Suprapubic skin (tissue), 4 donors: ENCODE measurements around the gene C2orf42. TPM values are rescaled to one million over a fixed set of nuclear protein-coding genes. Genes with fewer than 3 reads are reported as not detected.
"Not testable (repeated sequence)": the region's sequence is repeated elsewhere in the genome, so short reads cannot be mapped to it uniquely, and the experiment has no call there.

Experiments
- DNase-seq, 2 donors: peaks; one replicate each; pipeline ENCODE4 v3.0.0-alpha.2; 2019; ENCODE audit warnings: low spot score in 2 of 2
- H3K27ac ChIP-seq: fragments of 200-600 bp; sonication (generic); one replicate; pipeline ENCODE4 v1.5.1; 2019
- H3K27me3 ChIP-seq: fragments of 200-600 bp; sonication (generic); one replicate; pipeline ENCODE4 v1.5.1; 2019
- H3K36me3 ChIP-seq: fragments of 200-600 bp; sonication (generic); one replicate; pipeline ENCODE4 v1.5.1; 2019
- H3K4me1 ChIP-seq: fragments of 200-600 bp; sonication (generic); one replicate; pipeline ENCODE4 v1.5.1; 2019
- H3K4me3 ChIP-seq: fragments of 200-600 bp; sonication (generic); one replicate; pipeline ENCODE4 v1.5.1; 2019; ENCODE audit warnings: mild to moderate bottlenecking
- H3K9me3 ChIP-seq: fragments of 200-600 bp; sonication (generic); one replicate; pipeline ENCODE4 v1.5.1; 2019
- EP300 ChIP-seq: sonication (generic); formaldehyde crosslinking; IDR thresholded peaks from one replicate; pipeline ENCODE4 v1.6.1; 2017; ENCODE audit warnings: antibody characterized with exemption
- POLR2A ChIP-seq, 2 donors: fragments of 450-650 bp; IDR thresholded peaks; one replicate each; pipeline ENCODE4 v1.6.1; 2017; ENCODE audit warnings: antibody characterized with exemption in 2 of 2, mild to moderate bottlenecking in 2 of 2, moderate library complexity in 2 of 2
- POLR2AphosphoS5 ChIP-seq, 3 donors: sonication (generic); formaldehyde crosslinking; IDR thresholded peaks; one replicate each; pipeline ENCODE4 v1.6.1; 2017; ENCODE audit warnings: antibody characterized with exemption in 3 of 3
- WGBS: methylation state at CpG from one replicate; pipeline ENCODE4 v1.1.5; 2018; 5-methylcytosine and 5-hydroxymethylcytosine counted together
- total RNA-seq, 4 donors: library from RNA; depleted of rRNA; stranded (reverse); fragments of >200 nt; gene quantifications; one replicate each; pipeline ENCODE4 v1.1.0, GENCODE V29; 2016
- TF ChIP-seq, protein P1 (sequence below), 2 donors: fragments of 200-600 bp in 1 of 2; fragments of 450-650 bp in 1 of 2; sonication (generic) in 1 of 2; IDR thresholded peaks; one replicate each; pipeline ENCODE4 v1.5.1; 2016 to 2019; ENCODE audit warnings: antibody characterized with exemption in 2 of 2, mild to moderate bottlenecking in 1 of 2, moderate library complexity in 1 of 2

C2orf42 gene
- total RNA-seq, 4 donors from 2014 or later = 12.4 to 21.6 (median 15.3) TPM

DNA sequence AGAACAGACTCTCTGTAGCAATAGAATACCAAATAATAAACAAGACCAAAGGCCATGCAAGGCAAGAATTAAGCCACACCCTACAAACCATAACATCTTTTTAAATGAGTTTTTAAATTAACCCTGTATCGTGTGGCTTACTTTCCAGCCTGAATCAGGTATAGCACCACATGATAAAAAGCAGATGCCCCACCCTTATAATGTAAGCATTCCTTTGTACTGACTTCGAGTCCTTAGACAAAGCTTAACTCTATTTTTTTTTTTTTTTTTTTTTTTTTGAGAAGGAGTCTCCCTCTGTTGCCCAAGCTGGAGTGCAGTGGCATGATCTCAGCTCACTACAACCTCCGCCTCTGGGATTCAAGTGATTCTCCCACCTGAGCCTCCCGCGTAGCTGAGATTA, 1.7 kb upstream of the C2orf42 start:
- Histone ChIP-seq H3K9me3 (no peaks in the 10 kb centered on the region), H3K27ac (no peak overlapping the region), H3K4me3 (no peak overlapping the region), H3K4me1 (peaks cover 7% of the 10 kb centered on the region), H3K36me3 (no peaks in the 10 kb centered on the region), H3K27me3 (no peaks in the 10 kb centered on the region)
- TF ChIP-seq, protein P1, sequence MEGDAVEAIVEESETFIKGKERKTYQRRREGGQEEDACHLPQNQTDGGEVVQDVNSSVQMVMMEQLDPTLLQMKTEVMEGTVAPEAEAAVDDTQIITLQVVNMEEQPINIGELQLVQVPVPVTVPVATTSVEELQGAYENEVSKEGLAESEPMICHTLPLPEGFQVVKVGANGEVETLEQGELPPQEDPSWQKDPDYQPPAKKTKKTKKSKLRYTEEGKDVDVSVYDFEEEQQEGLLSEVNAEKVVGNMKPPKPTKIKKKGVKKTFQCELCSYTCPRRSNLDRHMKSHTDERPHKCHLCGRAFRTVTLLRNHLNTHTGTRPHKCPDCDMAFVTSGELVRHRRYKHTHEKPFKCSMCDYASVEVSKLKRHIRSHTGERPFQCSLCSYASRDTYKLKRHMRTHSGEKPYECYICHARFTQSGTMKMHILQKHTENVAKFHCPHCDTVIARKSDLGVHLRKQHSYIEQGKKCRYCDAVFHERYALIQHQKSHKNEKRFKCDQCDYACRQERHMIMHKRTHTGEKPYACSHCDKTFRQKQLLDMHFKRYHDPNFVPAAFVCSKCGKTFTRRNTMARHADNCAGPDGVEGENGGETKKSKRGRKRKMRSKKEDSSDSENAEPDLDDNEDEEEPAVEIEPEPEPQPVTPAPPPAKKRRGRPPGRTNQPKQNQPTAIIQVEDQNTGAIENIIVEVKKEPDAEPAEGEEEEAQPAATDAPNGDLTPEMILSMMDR (IDR thresholded peaks at IDR 0.05) = no peak
- no peak for TF ChIP-seq POLR2AphosphoS5 (IDR thresholded peaks at IDR 0.05)
- no peak for TF ChIP-seq POLR2A (IDR thresholded peaks at IDR 0.05)
- TF ChIP-seq EP300 = no peak
- DNase-seq = no peak
- 76% methylated on average over 5 of the region's 5 CpGs for WGBS

DNA sequence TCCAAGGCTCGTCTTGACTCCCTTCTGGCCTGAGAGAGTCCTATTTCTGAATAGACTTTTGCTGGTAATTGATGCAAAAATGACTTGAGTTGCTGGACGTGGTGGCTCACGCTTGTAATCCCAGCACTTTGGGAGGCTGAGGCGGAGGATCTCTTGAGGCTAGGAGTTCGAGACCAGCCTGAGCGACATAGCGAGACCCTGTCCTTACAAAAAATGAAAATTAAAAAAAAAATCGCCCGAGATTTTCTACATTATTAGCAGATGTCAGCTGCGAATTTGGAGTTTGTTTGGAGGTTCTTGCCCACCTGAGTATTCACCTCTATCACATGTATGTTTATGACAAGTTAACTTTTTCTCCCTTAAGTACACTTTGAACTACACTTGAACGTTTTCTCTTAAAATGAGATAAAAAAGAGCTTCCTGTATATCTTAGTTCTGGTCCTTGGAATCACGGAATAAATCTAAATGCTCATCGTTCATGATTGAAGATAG, 471 bp upstream of the C2orf42 start:
- Histone ChIP-seq H3K4me1 (peaks cover 7% of the 10 kb centered on the region), H3K27me3 (no peaks in the 10 kb centered on the region), H3K36me3 (no peaks in the 10 kb centered on the region), H3K4me3 (peak overlapping the region; percentile 78), H3K27ac (peak overlapping the region; percentile 98), H3K9me3 (no peaks in the 10 kb centered on the region)
- no peak for DNase-seq
- TF ChIP-seq EP300 (no peak), POLR2AphosphoS5 (IDR thresholded peaks at IDR 0.05) (no peak), POLR2A (IDR thresholded peaks at IDR 0.05) (no peak)
- TF ChIP-seq, protein P1 (IDR thresholded peaks at IDR 0.05) = no peak
- WGBS = 76% methylated on average over 12 of the region's 13 CpGs

DNA sequence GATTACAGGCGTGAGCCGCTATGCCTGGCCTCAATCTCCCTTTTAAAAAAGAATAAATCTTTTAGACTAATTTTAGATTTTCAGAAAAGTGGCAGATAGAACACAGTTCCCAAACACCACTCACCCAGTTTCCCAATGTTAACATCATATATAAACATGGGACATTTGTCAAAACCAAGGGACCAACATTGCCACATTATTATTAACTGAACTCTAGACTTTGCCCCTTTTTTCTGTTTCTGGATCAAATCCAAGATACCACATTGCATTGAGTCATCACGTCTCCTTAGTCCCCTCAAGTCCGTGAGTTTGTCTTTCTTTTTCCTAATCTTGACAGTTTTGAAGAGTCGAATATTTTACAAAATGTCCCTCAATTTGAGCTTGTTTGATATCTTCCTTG, 2.4 kb downstream of the C2orf42 start:
- H3K27me3 ChIP-seq = no peaks in the 10 kb centered on the region
- peaks cover 7% of the 10 kb centered on the region for H3K4me1 ChIP-seq
- WGBS = 87% methylated on average over 5 of the region's 5 CpGs
- no peak overlapping the region for H3K27ac ChIP-seq
- H3K9me3 ChIP-seq = no peaks in the 10 kb centered on the region
- TF ChIP-seq POLR2A (IDR thresholded peaks at IDR 0.05) = no peak
- no peak overlapping the region for H3K4me3 ChIP-seq
- no peaks in the 10 kb centered on the region for H3K36me3 ChIP-seq
- DNase-seq = no peak

DNA sequence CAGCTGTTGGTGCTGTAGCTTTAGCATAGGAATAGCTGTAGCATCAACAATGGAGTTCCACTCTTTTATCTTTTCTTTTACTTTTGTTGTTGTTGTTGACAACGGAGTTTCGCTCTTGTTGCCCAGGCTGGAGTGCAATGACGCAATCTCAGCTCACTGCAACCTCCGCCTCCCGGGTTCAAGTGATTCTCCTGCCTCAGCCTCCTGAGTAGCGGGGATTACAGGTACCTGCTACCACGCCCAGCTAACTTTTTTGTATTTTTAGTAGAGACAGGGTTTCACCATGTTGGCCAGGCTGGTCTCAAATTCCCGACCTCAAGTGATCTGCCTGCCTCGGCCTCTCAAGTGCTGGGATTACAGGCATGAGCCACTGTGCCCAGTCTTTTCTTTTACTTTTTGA, 3.6 kb downstream of the C2orf42 start:
- not testable (repeated sequence) for DNase-seq, H3K4me3 ChIP-seq, H3K27ac ChIP-seq

DNA sequence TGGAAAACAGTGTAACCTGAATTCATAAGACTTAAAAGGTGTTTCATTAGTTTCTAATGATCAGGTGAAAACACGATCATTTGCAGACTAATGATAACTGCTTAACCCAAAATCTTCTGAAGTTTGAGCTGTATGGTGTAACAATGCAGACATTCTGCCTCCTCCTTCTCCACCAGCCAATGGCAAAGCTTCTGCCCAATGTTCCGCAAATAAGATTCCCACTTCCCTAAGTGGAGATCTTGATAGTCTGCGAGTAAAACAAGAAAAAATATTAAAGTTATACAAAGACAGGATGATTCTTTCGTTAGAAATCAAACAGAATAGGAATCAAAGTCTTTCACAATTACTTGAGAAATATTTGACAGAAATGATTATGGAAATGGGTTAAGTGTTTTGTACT, 8.1 kb downstream of the C2orf42 start:
- Histone ChIP-seq H3K27ac (no peak overlapping the region), H3K4me1 (no peaks in the 10 kb centered on the region), H3K9me3 (no peaks in the 10 kb centered on the region), H3K27me3 (no peaks in the 10 kb centered on the region), H3K36me3 (peaks cover 39% of the 10 kb centered on the region), H3K4me3 (no peak overlapping the region)
- 88% methylated on average over 4 of the region's 4 CpGs for WGBS
- no peak for DNase-seq
- TF ChIP-seq POLR2A (IDR thresholded peaks at IDR 0.05) (no peak), EP300 (no peak), POLR2AphosphoS5 (IDR thresholded peaks at IDR 0.05) (no peak)
- TF ChIP-seq, protein P1 (IDR thresholded peaks at IDR 0.05) = no peak

More for the DNA sequence above, 3.6 kb downstream of the C2orf42 start:
- not testable (repeated sequence) for H3K4me1 ChIP-seq, H3K9me3 ChIP-seq, H3K27me3 ChIP-seq, H3K36me3 ChIP-seq
- 89% methylated on average over 9 of the region's 9 CpGs for WGBS

DNA sequence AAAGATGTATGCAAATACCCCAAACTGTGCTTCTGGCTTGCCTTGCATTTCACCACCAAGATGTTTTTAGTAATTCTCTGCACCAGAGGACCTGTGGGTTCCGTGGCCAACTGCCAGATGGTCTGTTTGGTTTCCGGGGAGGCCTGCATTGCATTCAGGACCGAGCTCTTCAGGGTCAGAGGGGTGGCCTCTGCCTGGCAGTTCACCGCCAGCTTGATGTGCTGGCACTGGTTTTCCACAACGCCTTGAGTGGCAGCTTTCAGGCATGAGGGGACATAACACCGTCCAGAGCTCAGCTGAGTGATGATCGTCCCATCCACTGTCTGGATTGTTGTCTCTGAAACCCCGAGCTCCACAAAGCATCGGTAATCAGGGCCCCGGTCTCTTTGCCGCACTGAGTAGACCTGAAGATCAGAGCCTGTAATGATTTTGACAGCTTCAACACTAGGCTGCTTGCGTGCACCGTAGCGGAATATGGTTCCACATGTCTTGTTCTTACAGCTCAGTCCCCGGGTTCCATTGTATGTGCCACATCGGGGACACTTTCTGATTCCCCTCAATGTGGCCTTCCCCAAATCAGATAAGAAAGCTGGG, 9.4 kb downstream of the C2orf42 start:
- no peaks in the 10 kb centered on the region for H3K9me3 ChIP-seq
- no peaks in the 10 kb centered on the region for H3K27me3 ChIP-seq
- H3K4me1 ChIP-seq = no peaks in the 10 kb centered on the region
- H3K36me3 ChIP-seq = peaks cover 50% of the 10 kb centered on the region
- H3K27ac ChIP-seq = no peak overlapping the region
- WGBS = 94% methylated on average over 14 of the region's 16 CpGs
- DNase-seq = no peak
- TF ChIP-seq POLR2AphosphoS5 (IDR thresholded peaks at IDR 0.05) (no peak), POLR2A (IDR thresholded peaks at IDR 0.05) (no peak)
- H3K4me3 ChIP-seq = no peak overlapping the region

DNA sequence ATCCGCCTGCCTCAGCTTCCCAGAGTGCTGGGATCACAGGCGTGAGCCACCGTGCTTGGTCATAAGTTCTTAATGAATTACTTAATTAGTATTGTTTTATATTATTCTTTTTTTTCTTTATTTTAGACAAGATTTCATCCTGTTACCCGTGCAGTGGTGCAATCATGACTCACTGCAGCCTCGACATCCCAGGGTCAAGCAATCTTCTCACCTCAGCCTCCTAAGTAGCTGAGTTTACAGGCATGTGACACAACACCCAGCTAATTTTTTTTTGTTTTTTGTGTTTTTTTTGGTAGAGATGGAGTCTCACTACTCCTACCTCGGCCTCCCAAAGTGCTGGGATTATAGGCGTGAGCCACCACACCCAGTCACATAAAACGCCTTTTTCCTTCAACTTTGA, 17.3 kb downstream of the C2orf42 start:
- Histone ChIP-seq H3K27me3 (no peaks in the 10 kb centered on the region), H3K27ac (no peak overlapping the region), H3K4me3 (no peak overlapping the region), H3K36me3 (peaks cover 82% of the 10 kb centered on the region), H3K9me3 (no peaks in the 10 kb centered on the region), H3K4me1 (no peaks in the 10 kb centered on the region)
- no peak for DNase-seq
- TF ChIP-seq POLR2A (IDR thresholded peaks at IDR 0.05) (no peak), EP300 (no peak), POLR2AphosphoS5 (IDR thresholded peaks at IDR 0.05) (no peak)
- TF ChIP-seq, protein P1 (IDR thresholded peaks at IDR 0.05) = no peak
- 94% methylated on average over 8 of the region's 8 CpGs for WGBS

DNA sequence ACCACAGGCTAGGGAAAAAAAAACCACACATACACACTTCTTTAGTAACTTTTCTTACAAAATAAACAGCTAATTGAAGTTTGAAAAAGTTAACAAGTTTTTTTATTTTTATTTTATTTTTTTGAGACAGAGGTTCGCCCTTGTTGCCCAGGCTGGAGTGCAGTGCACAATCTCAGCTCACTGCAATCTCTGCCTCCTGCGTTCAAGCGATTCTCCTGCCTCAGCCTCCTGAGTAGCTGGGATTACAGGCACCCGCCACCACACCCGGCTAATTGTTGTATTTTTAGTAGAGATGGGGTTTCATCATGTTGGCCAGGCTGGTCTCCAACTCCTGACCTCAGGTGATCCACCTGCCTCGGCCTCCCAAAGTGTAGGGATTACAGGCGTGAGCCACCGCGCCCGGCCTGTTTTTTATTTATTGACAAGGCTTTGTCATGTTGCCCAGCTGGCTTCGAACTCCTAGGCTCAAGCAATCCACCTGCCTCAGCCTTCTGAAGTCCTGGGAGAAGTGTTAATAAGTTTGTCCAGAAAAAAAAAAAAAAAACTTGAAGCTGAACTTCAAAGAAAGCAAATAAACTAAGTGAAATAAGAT, 21.1 kb downstream of the C2orf42 start:
- H3K27ac ChIP-seq, H3K27me3 ChIP-seq, H3K4me3 ChIP-seq, H3K4me1 ChIP-seq, H3K9me3 ChIP-seq, DNase-seq: not testable (repeated sequence)
- 95% methylated on average over 11 of the region's 11 CpGs for WGBS
- peaks cover 83% of the 10 kb centered on the region for H3K36me3 ChIP-seq
